Progenitor cell of endocrine pancreas (in vitro differentiated cells): ENCODE data around the gene MYORG. TPM values are rescaled to one million over a fixed set of nuclear protein-coding genes. Genes with fewer than 3 reads are reported as not detected.
A peak's percentile ranks its signal among the peaks of the same experiment; 100 is the strongest.

Experiments
- DNase-seq: peaks from one replicate; pipeline ENCODE4 v3.0.0; 2021; ENCODE audit warnings: low spot score; ENCODE audit not compliant: unreplicated experiment
- H3K27ac Mint-ChIP-seq: 2 replicates; pipeline ENCODE4 v1.8.0; 2021; ENCODE audit warnings: mild to moderate bottlenecking, moderate library complexity, mixed read lengths
- H3K27me3 Mint-ChIP-seq: 2 replicates; pipeline ENCODE4 v1.8.0; 2021; ENCODE audit warnings: mixed read lengths
- H3K36me3 Mint-ChIP-seq: 2 replicates; pipeline ENCODE4 v1.8.0; 2022; ENCODE audit warnings: mixed read lengths; ENCODE audit not compliant: insufficient read depth
- H3K4me1 Mint-ChIP-seq: 2 replicates; pipeline ENCODE4 v1.8.0; 2021; ENCODE audit warnings: low read depth, mixed read lengths
- H3K4me3 Mint-ChIP-seq: 2 replicates; pipeline ENCODE4 v1.8.0; 2021; ENCODE audit warnings: low read depth, mild to moderate bottlenecking, moderate library complexity, mixed read lengths
- H3K9me3 Mint-ChIP-seq: 2 replicates; pipeline ENCODE4 v1.8.0; 2021; ENCODE audit warnings: low read depth, mixed read lengths
- total RNA-seq: library from RNA; stranded (reverse); gene quantifications from 2 replicates; pipeline ENCODE4 v1.2.1, GENCODE V29; 2021
- TF ChIP-seq, protein P1 (sequence below): fragments of 200-600 bp; sonication (generic); IDR thresholded peaks from one replicate; pipeline ENCODE4 v1.5.0; 2021; ENCODE audit warnings: antibody characterized with exemption, mild to moderate bottlenecking; ENCODE audit not compliant: unreplicated experiment

MYORG gene
- total RNA-seq, 1 donor from 2014 or later = 8.8 TPM

DNA sequence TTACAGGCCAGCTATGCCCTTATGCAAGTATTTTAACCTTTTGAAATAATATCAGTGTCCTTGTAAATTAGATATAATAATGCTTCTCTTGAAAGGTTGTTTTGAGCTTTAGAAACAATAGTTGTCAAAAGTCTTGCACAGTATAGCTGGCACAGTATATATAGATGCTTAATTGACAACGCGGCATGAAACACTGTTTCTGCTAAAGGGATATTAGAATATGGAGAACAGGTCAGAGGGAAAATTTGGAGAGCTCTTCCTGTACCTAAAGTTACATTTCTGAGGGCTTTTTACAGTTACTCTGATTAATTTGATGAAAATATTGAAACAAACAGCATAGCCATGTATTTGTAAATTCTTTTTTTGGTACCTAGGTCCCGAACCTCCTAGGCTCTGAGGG lies 42.9 kb downstream of the MYORG start:
- Mint-ChIP-seq H3K27ac (no peak overlapping the region), H3K9me3 (no peaks in the 10 kb centered on the region), H3K4me1 (peaks cover 23% of the 10 kb centered on the region), H3K36me3 (peaks cover 1% of the 10 kb centered on the region), H3K27me3 (no peaks in the 10 kb centered on the region), H3K4me3 (no peak overlapping the region)
- TF ChIP-seq, protein P1, sequence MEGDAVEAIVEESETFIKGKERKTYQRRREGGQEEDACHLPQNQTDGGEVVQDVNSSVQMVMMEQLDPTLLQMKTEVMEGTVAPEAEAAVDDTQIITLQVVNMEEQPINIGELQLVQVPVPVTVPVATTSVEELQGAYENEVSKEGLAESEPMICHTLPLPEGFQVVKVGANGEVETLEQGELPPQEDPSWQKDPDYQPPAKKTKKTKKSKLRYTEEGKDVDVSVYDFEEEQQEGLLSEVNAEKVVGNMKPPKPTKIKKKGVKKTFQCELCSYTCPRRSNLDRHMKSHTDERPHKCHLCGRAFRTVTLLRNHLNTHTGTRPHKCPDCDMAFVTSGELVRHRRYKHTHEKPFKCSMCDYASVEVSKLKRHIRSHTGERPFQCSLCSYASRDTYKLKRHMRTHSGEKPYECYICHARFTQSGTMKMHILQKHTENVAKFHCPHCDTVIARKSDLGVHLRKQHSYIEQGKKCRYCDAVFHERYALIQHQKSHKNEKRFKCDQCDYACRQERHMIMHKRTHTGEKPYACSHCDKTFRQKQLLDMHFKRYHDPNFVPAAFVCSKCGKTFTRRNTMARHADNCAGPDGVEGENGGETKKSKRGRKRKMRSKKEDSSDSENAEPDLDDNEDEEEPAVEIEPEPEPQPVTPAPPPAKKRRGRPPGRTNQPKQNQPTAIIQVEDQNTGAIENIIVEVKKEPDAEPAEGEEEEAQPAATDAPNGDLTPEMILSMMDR = no peak
- no peak for DNase-seq

DNA sequence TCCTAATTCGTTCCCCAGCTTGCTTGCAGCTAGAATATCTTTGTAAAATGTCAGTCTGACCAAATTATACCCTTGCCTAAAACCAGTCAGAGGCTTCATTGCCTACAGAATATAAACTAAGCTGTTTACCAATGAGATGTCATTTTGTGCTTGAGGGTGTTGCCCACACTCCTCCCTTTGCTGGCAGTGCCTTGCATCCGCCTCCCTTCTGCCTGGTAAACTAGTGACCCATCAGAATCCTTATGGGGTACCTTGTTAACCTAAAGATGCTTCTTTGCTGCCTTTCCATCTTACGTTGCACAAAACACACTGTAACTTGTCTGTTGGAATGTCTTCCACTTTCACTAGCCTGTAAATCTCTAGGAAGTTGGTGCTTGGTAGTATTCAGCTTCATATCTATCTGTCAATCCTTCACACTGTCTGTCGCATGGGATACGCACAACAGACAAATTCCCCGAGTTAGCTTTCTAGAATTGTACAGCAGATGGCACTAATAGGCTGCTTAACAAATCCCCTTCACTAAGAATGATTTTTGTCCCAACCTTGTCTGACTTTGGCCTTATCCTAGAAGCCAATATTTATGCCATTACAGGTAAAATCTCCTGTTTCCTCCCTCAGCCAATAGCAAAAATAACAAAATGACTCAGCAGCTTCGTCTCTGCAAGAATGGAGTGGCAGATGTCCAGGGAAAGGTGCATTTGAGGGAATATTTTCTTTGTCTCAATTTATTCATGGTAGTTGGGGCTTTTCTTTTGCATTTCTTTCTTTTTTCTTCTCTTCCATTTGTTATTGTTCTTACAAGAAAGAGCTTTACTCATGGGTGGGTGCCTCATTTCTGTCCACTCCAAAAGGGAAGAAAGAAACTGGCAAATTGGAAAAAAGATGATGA lies 44.4 kb downstream of the MYORG start:
- no peaks in the 10 kb centered on the region for H3K36me3 Mint-ChIP-seq

DNA sequence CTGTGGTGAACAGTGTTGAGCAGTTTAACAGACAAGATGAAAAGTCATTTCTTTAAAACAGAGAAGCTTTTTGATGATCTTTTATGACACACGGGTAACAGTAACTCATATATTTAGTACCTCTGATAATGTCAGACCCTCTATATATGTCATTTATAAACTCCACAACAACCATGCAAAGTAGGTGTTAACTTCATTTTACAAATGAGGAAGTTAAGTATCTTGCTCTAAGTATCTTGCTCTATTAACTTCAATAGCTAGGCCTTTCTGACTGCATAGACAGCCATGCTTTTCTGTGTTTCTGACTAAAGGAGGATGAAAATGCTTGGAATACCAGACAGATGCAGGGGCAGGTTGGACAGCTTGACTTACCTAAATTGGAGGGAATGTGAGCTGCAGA lies 45.5 kb downstream of the MYORG start:
- Mint-ChIP-seq H3K27me3 (no peaks in the 10 kb centered on the region), H3K9me3 (no peaks in the 10 kb centered on the region), H3K4me1 (peaks cover 28% of the 10 kb centered on the region), H3K27ac (no peak overlapping the region), H3K36me3 (no peaks in the 10 kb centered on the region), H3K4me3 (peak overlapping the region; percentile 24)
- no peak for DNase-seq
- TF ChIP-seq, protein P1 = no peak

More for the DNA sequence above, 44.4 kb downstream of the MYORG start:
- H3K27me3 Mint-ChIP-seq = no peaks in the 10 kb centered on the region
- peaks cover 28% of the 10 kb centered on the region for H3K4me1 Mint-ChIP-seq
- TF ChIP-seq, protein P1 = peak; percentile 52
- no peaks in the 10 kb centered on the region for H3K9me3 Mint-ChIP-seq
- DNase-seq = no peak
- H3K27ac Mint-ChIP-seq = no peak overlapping the region
- peak overlapping the region; percentile 12 for H3K4me3 Mint-ChIP-seq

DNA sequence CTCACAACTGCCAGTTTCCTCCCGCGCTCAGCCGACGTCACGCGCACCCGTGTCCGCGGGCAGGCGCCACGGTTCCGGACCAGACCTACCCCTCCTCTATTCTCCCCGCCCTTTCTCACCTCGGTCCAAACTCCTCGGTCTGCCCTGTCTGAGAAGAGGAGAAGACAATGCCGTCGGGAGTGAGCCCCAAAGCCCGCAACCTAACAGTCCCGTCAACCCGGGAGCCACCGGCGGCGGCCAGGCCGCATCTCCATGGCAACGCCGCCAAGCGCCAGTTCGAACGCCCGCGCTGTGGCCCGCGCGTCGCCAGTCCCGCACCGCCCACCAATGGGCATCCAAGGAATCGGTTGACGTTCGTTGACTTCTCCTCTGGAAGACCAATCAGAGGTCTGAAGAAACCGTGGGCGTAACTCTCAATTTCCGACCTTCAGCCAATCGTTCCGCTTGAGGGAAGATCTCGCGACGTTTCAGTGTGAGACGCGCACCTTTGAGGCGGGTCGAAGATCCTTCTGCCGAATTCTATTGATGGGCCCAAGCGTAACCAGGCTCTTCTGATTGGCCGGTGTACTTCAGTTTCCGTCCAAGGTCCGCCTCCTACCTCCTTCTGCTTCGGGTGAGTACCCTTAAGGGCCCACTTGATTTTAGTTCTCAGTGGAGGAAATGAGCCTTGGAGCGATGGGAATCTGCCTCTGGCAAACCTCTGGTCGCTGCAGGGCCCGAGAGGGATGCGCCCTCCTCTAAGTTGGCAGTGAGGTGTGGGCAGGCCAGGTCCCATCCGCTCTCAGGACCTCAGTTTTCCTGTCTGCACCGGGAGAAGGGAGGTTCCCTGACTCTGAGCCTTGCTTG lies 47.5 kb downstream of the MYORG start, which contains the start of the genes KIF24 and NUDT2:
Gene KIF24, minus strand, starts transcription at position 282 of the 846 bp plus-strand sequence. CDS start 17,922 bp downstream, outside the sequence.
Gene NUDT2, plus strand, starts transcription at position 583 of the 846 bp plus-strand sequence. CDS start 9,471 bp downstream, outside the sequence.
- DNase-seq = peak; percentile 91
- Mint-ChIP-seq H3K9me3 (no peaks in the 10 kb centered on the region), H3K27ac (peak within 1 kb of the TSS; percentile 99), H3K4me3 (peak within 1 kb of the TSS; percentile 98), H3K27me3 (no peaks in the 10 kb centered on the region), H3K36me3 (no peaks in the 10 kb centered on the region), H3K4me1 (peaks cover 28% of the 10 kb centered on the region)
- TF ChIP-seq, protein P1 = no peak

DNA sequence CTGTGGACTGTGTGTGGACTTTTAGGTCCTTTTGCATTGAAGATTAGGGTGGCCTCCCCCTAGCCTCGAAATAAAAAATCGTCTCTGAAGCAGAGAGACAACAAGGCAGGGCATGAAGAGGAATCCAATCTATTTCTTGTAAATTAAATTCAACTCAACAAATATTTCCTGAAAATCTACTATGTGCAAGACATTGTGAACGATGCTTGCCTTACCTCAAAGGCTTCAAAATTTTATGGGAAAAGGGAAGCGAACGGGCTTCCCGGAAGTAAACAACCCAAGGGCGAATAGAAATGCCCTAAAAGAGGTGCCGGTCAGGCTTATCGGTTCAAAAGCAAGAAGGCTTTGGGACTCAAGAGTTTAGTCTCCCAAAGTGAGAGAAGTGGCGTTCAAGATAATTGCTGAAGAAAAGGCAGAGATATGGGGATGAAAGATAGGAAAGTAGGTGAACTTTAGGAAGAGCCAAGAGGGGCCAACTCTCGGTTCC lies 48.2 kb downstream of the MYORG start:
- TF ChIP-seq, protein P1 = no peak
- Mint-ChIP-seq H3K4me1 (peaks cover 25% of the 10 kb centered on the region), H3K4me3 (peak overlapping the region; percentile 98), H3K9me3 (no peaks in the 10 kb centered on the region), H3K36me3 (no peaks in the 10 kb centered on the region), H3K27me3 (no peaks in the 10 kb centered on the region), H3K27ac (peak overlapping the region; percentile 99)
- no peak for DNase-seq
